C4-2B (cell line): ENCODE results near the gene FMR1.

ENCODE experiments used
- H3K27ac ChIP-seq: fragments of 450-650 bp; 2 replicates; pipeline ENCODE4 v1.5.1; 2017
- CTCF ChIP-seq: fragments of 450-650 bp; conservative IDR thresholded peaks from 2 replicates; pipeline ENCODE4 v1.5.1; 2017; ENCODE audit warnings: mild to moderate bottlenecking
- ZFX ChIP-seq: fragments of 450-650 bp; IDR thresholded peaks from 2 replicates; pipeline ENCODE4 v1.6.1; 2017

The FMR1 gene

GRCh38 chrX:147916375-147916968 lies 4.8 kb downstream of the FMR1 start:
- no peak for TF ChIP-seq CTCF
- TF ChIP-seq ZFX, result no peak
- H3K27ac ChIP-seq, result no peak overlapping the region

- H3K27ac ChIP-seq, result no peak overlapping the region
- TF ChIP-seq CTCF, result no peak
- TF ChIP-seq ZFX, result no peak
Observed at GRCh38 chrX:147917700-147918695, 6.3 kb downstream of the FMR1 start.

- no peak for TF ChIP-seq ZFX
- no peak for TF ChIP-seq CTCF
- H3K27ac ChIP-seq, result no peak overlapping the region
Observed at GRCh38 chrX:147920161-147920666, 8.5 kb downstream of the FMR1 start.

- TF ChIP-seq CTCF (no peak), ZFX (no peak)
- no peak overlapping the region for H3K27ac ChIP-seq
Observed at GRCh38 chrX:147923605-147924004, 11.9 kb downstream of the FMR1 start.

GRCh38 chrX:147927256-147927655 lies 15.5 kb downstream of the FMR1 start:
- TF ChIP-seq CTCF (no peak), ZFX (no peak)
- no peak overlapping the region for H3K27ac ChIP-seq

GRCh38 chrX:147933815-147934214 lies 22.1 kb downstream of the FMR1 start:
- no peak for TF ChIP-seq ZFX
- no peak for TF ChIP-seq CTCF
- H3K27ac ChIP-seq, result no peak overlapping the region
